GM20000 (cell line): ENCODE data around the gene SUN1.

Source experiments
- DNase-seq: peaks from one replicate; pipeline ENCODE4 v3.0.0; 2012; ENCODE audit warnings: low spot score
- TF ChIP-seq, protein P1 (sequence below): IDR thresholded peaks from 2 replicates; pipeline ENCODE4 v1.5.1; 2012; ENCODE audit warnings: mild to moderate bottlenecking, control low read depth; ENCODE audit errors: extremely low read depth, missing control alignments

The SUN1 gene

DNA sequence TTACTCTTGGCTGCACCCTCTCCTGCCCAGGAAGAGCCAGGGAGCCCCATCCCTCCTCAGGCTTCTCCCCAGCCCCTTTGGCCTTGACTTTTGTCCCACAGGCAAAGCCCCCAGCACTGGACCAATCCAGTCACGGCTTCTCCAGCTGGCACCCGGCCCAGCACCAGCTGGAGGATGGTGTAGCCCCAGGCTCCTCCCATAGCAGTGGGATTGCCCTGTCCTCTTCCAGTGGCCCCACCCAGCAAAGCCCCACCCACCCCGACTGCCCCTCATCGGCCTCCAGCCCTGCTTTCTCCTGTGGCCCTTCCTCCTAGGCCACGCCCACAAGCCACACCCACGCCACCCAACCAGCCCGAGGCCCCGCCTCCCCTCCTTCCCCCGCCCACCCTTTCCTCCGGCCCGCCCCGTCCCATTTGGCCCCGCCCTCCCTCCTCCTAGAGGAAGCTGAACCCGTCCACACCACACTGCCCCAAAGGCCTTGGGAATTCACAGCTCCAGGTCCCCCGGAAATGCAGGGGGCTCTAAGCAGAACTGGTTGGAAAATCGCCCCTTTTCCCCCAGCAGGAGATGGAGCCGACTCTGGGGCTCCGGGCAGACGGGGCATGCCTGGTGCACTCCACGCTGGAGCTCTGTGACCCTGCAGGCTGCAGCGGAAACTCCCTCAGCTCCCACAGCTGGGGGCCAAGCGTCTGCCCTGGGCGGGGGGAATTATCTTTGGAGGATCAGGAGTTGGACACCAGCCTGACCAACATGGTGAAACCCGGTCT lies 69.3 kb downstream of the SUN1 start:
- TF ChIP-seq, protein P1, sequence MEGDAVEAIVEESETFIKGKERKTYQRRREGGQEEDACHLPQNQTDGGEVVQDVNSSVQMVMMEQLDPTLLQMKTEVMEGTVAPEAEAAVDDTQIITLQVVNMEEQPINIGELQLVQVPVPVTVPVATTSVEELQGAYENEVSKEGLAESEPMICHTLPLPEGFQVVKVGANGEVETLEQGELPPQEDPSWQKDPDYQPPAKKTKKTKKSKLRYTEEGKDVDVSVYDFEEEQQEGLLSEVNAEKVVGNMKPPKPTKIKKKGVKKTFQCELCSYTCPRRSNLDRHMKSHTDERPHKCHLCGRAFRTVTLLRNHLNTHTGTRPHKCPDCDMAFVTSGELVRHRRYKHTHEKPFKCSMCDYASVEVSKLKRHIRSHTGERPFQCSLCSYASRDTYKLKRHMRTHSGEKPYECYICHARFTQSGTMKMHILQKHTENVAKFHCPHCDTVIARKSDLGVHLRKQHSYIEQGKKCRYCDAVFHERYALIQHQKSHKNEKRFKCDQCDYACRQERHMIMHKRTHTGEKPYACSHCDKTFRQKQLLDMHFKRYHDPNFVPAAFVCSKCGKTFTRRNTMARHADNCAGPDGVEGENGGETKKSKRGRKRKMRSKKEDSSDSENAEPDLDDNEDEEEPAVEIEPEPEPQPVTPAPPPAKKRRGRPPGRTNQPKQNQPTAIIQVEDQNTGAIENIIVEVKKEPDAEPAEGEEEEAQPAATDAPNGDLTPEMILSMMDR, result no peak

DNA sequence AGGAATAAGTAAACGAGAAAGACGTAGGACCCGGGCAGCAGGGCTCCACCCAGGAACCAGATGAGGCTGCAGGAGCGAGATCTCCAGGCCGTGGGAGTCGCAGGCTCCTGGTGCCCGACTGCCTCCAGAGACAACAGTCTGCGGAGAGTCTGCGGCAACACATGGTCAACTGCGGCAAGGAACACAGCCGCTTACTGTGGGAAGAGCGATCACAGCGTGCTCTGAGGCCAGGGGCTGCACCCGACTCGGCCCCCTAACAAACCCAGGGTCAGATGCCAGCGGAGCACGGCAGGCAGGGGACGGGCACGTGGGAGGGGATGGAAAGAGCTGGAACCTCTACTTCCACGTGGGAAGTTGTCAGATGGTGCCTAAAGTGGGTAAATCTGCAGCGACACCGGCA lies 70.7 kb downstream of the SUN1 start:
- TF ChIP-seq, protein P1, result no peak
- no peak for DNase-seq

More for the DNA sequence above, 69.3 kb downstream of the SUN1 start:
- peak; percentile 89 for DNase-seq

DNA sequence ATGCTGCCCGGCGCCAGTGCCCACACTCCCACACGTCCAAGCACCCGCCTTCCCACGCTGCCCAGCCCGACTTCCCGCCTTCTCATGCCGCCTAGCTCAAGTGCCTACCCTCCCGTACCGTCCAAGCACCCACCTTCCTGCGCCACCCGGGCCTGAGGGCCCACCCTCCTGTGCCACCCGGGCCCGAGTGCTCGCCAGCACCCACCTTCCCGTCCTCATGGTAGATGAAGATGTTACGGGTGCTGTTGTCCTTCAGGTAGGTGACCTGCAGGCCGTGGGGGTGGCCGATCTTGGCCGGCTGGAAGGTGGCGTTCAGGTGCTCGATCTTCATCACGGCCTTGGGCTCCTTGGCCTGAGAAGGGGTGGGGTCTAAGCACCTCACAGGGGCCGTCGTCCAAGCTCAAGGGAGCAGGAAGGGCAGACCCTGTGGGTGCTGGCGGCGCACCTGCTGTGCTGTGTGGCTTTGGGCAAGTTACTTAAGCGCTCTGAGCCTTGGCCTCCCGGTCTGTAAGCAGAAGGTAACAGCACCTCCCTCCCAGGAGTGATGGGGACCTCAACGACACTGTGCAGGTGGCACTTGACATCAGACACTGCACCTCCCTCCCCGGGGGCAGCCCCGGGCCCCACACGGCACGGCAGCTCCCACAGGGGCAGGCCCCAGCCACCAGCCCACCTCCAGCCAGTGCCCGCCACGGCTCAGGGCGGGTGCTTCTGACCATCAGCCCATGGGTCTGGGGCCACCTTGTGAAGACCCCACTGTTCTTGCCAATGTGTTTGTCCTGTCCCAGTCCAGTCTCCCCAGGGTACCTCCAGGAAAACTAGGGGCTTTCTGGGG lies 71.9 kb downstream of the SUN1 start:
- TF ChIP-seq, protein P1, result no peak

DNA sequence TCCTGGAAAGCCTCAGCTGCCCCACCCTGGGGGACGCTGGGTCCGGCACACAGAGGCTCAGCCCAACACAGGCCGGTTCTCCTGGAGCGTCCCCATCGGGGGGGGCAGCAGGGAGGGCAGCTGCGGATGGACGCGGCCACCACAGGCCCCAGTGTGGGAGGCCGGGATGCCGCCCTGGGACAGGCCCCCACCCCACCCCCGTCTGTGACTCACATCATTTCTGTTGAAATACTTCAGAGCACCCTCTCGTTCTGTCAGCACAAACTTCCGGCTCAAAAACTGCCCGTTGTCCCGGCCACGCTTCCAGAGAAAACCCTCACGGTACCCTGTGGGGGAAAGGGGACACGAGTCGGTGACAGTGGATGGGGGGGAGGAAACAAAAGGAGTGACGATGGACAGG lies 72.6 kb downstream of the SUN1 start:
- no peak for DNase-seq
- TF ChIP-seq, protein P1, result no peak

More for the DNA sequence above, 71.9 kb downstream of the SUN1 start:
- no peak for DNase-seq

DNA sequence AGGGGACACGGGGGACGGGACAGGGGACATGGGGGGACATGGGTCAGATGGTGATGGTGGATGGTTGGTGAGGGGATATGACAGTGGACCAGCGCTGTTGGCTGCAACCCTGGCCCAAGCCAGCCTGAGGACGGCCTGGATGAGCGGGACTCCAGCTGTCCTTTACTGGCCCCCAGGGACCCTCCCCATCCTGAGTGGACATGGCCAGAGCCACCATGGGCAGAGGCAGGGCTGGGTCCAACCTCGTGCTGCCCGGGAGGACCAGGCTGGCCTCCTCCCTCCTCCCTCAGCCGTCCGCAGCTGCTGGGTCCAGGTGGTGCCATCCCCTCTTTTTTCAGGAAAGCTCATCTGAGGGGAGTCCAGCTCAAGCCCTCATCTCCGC lies 74.5 kb downstream of the SUN1 start:
- no peak for DNase-seq
- TF ChIP-seq, protein P1, result no peak

DNA sequence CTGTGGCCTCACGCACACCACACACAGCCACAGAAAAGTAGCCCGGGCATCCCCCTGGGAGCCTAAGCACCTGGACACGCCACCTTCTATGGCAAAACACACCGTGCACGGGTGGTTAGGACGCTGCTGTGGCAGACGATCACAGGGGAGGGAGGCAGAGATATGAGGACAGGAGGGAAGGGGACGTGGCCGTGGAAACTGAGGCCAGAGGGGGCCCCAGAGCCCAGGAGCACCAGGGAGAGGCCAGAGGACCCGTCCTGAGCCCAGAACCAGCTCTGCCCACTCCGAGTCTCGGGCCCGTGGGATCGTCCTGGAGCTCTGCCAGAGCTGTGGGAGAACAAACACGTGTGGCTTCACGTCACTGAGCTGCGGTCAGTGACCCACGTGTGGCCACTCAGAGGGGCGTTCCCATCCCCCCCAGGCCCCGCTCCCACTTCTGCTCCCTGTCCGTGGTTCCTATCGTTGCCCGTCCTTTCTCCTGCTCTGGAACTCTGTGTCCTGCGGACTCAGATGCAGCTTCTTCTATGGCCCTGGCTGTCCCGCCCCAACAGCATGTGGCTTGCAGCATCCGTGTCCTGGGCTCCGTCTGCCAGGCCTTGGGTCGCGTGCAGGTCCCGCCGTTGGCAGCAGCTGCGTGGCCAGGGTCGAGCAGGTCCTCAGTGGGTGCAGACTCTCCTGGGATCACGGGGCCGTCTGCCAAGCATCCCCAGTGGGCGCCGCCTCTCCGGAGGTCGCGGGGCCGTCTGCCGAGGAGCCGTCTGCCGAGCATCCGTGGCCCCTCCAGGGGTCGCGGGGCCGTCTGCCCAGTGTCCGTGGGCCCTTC lies 75.1 kb downstream of the SUN1 start:
- TF ChIP-seq, protein P1, result no peak
- DNase-seq, result no peak
